Stimulated activated CD4-positive, alpha-beta T cell treated with anti-CD3 and anti-CD28 coated beads, Interleukin-15, amount 100 ng/mL, for 1 hour (primary cell): ENCODE measurements around the gene SEPTIN5.
A peak's percentile ranks its signal among the peaks of the same experiment; 100 is the strongest.

ENCODE experiments used
- DNase-seq, 2 donors: peaks; one replicate each; pipeline ENCODE4 v3.0.0-alpha.2; 2020; ENCODE audit warnings: low read depth in 1 of 2, low spot score in 1 of 2

SEPTIN5 gene

GRCh38 chr22:19705181-19705934, 8.9 kb upstream of the SEPTIN5 start:
- no peak for DNase-seq

- DNase-seq = no peak
Observed at GRCh38 chr22:19706661-19707151, 7.6 kb upstream of the SEPTIN5 start.

GRCh38 chr22:19707347-19708290, 6.7 kb upstream of the SEPTIN5 start:
- no peak for DNase-seq

- DNase-seq = no peak
Observed at GRCh38 chr22:19708321-19709011, 5.8 kb upstream of the SEPTIN5 start.

- no peak for DNase-seq
Observed at GRCh38 chr22:19709063-19709769, 5.1 kb upstream of the SEPTIN5 start.

- DNase-seq = no peak
Observed at GRCh38 chr22:19710020-19710768, 4.1 kb upstream of the SEPTIN5 start.

GRCh38 chr22:19710769-19711106, 3.6 kb upstream of the SEPTIN5 start:
- no peak for DNase-seq

GRCh38 chr22:19713245-19713644, 1.1 kb upstream of the SEPTIN5 start:
- no peak for DNase-seq

GRCh38 chr22:19713650-19714311, 522 bp upstream of the SEPTIN5 start:
- no peak for DNase-seq

GRCh38 chr22:19715188-19715930, 1.1 kb downstream of the SEPTIN5 start:
- no peak for DNase-seq

GRCh38 chr22:19716041-19716828, 1.9 kb downstream of the SEPTIN5 start:
- no peak for DNase-seq

- no peak for DNase-seq
Observed at GRCh38 chr22:19716829-19717105, 2.5 kb downstream of the SEPTIN5 start.

- DNase-seq = no peak
Observed at GRCh38 chr22:19717181-19717580, 2.9 kb downstream of the SEPTIN5 start.

- peak; percentile 70 to 76 for DNase-seq
Observed at GRCh38 chr22:19717691-19718455, 3.6 kb downstream of the SEPTIN5 start.

- DNase-seq = no peak
Observed at GRCh38 chr22:19718456-19719049, 4.2 kb downstream of the SEPTIN5 start.

- DNase-seq = peak in 1 of 2 donors; percentile 25
Observed at GRCh38 chr22:19719050-19719482, 4.8 kb downstream of the SEPTIN5 start.

GRCh38 chr22:19719488-19720021, 5.3 kb downstream of the SEPTIN5 start:
- DNase-seq = no peak
